Superior temporal gyrus (tissue), 1 donor: ENCODE measurements around the gene STXBP6.

Experiments used
- DNase-seq: peaks from one replicate; pipeline ENCODE4 v3.0.0-alpha.2; 2016; ENCODE audit errors: extremely low spot score

STXBP6 gene

GRCh38 chr14:24887623-24888304 is 162.2 kb downstream of the STXBP6 start:
- no peak for DNase-seq

DNA sequence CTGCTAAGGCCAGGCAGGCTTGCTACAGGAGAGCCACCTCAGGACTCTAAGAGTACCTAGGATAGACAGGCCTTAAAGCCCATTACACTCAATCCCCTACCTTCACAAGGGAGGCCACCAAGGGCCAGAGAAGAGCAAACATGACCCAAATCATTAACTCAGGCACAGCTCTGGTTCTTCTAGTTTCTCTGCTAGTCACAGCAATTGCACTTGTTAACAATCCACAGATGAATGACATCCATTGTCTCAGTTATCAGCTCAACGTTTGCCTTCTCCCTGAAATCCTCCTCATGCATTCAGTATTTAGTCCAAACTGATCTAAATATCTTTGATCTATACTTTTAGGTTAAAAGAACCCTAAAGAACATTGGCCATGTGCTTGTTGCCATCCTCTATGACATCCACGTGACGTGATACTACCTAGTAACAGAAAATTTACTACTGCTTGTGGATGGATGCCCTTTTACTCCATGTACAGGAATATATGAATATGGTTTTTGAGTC is 164.5 kb downstream of the STXBP6 start:
- DNase-seq: peak; percentile 85

- DNase-seq: no peak
Observed at GRCh38 chr14:24883576-24883975, 166.4 kb downstream of the STXBP6 start.

- DNase-seq: no peak
Observed at GRCh38 chr14:24881116-24881893, 168.6 kb downstream of the STXBP6 start.

GRCh38 chr14:24880689-24881088 is 169.3 kb downstream of the STXBP6 start:
- no peak for DNase-seq

GRCh38 chr14:24879661-24880386 is 170.1 kb downstream of the STXBP6 start:
- DNase-seq: no peak

DNA sequence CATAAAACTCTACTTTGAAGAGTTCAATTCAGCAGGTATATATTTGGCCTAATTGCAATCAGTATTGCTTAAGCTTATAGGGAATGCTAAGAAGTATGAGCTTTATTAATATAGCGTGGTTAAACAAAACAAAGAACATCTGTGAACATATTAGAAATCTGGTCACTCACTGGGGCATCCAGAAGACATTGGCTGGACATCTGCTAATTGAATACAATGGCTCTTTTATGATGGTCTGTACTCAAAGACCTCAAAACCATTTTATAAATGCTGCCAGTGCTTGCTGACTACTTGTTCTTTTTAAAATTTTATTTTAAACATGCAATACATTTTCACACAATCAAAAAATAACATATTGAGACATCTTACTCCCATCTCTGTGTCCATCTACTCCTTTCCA is 173.0 kb downstream of the STXBP6 start:
- DNase-seq: peak; percentile 90

DNA sequence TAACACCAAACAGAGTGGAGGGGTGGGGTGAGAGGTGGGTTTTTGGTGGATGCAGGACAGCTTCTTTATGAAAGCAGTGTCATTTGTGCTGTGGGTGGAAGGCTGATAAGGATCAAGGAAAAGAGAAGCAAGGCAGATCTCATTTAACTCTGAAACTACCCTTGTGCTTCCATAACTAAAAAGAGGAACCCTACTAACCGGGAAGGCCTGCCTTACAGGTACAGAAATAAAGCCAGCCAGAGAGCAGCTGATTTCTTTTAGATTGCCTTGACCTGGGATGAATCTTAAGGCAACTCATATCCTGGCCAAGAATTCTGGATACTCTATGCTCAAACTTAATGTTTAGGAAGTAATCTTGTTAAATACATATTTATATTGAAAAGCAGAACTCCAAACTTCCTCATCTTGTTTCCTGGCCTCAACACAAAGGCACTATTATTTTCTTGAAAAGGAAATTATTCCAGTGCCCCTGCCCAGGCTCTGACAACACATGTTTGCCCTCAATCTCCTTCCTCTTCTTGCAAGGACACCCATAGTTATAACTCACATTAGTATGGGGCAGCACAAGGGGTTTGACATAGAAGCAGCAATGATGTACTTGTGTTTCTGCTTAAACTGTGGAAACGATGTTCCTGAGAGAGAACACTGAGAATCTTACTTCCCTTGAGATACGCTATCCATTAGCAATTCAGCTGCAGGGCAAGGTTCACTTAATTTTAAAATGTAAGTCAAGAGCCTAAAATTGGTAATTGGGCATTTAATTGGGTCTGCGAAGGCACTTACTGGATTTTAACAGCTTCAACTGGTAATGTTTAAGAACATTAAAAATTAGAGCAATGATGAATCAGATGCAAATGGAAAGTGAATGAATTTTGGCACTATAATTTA is 173.7 kb downstream of the STXBP6 start:
- peak; percentile 74 for DNase-seq

DNA sequence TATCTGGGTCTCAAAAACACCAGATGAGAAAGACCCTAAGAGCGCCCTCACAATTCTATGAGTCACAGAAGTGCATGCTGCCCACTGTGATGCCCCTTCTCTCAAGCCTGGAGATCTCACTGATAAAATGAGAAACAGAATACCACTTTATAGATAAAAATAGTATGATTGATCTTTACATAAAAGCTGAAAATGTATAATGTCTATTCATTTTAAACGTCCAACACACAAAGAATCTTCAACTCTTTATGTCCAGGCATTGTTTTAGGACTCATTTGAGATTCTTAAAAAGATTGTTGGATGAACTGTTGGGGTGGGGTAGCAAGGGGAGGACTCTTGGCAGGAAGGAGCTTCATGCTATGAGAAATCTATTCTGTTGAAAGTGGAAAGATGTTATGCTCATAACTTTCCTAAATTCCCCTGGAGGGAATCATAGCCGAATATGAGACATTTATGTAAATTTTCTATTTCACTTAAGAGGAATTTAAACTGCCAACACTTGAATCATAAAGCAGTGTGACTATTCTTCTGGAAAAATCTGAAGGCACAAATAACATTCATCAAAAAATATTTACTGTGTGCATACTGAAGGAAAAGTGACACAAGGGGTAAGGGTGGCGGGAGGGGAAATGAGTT is 174.6 kb downstream of the STXBP6 start:
- DNase-seq: no peak

GRCh38 chr14:24874514-24875202 is 175.3 kb downstream of the STXBP6 start:
- DNase-seq: no peak

- no peak for DNase-seq
Observed at GRCh38 chr14:24873551-24873950, 176.4 kb downstream of the STXBP6 start.

- DNase-seq: no peak
Observed at GRCh38 chr14:24870949-24871701, 178.8 kb downstream of the STXBP6 start.

- DNase-seq: no peak
Observed at GRCh38 chr14:24868389-24868788, 181.6 kb downstream of the STXBP6 start.

DNA sequence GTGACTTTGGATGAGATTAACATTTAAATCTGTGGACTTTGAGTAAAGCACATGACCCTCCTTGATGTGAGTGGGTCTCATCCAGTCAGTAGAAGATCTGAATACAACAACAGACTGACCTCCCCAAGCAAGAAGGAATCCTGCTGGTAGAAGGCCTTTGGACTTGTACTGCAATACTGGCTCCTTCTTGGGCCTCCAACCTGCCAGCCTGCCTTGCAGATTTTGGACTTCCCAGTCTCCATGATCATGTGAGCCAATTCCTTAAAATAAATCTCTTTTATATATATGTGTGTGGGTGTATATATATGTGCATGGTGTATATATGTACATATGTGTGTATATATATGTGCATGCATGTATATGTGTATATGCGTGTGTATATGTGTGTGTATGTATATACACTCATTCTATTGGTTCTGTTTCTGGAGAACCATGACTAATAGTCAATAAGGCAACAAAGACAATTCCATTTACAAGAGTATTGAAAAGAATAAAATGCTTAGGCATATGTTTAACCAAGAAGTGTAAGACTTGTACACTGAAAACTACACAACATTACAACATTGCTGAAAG is 183.8 kb downstream of the STXBP6 start:
- DNase-seq: no peak

GRCh38 chr14:24863968-24864684 is 185.8 kb downstream of the STXBP6 start:
- no peak for DNase-seq

DNA sequence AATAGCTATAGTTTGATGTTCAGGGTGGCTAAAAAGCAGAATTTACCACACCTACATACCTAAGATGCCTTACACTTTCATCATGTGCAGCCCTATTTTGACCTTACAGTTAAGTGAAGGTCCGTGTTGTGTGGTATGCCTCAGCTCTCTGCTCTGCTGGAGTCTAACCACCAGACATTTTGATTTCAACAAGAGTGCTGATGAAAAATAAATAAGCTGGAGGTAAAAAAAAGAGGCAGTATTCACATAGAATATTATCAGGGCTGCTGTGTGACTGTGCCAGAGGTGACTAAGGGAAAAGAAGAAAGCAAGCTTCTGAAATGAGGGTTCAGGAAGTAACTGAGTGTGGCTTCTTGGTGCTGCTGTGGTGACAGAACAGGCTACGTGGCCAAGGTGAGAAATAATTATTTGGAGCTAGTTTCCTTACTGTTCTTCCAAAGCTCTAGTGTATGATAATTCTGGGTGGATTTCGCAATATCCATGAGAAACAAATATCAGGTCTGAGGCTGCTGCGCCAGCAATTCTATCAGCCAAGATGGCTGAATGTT is 188.8 kb downstream of the STXBP6 start:
- no peak for DNase-seq

- no peak for DNase-seq
Observed at GRCh38 chr14:24859559-24859958, 190.4 kb downstream of the STXBP6 start.

DNA sequence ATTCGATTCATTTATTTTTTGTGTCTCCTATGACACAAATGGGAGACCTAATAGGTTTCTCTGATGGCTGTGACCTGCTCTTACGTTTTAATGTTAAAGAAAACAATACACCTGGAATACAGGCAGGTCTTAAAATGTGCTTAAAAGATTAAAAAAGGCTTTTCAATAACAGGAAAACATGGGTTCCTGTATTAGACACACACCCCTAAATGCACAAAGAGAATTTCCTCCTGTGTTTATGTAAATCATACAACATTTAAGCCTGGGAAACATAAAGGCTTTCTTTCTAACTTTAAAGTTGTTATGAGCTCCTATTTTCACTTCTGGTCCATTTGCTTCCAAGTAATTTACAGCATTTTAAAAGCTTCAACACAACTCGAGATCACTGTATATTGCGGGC is 191.3 kb downstream of the STXBP6 start:
- DNase-seq: no peak
